ENCODE measurements around the gene RNASE11. TPM values are rescaled to one million over a fixed set of nuclear protein-coding genes. Genes with fewer than 3 reads are reported as not detected.

Gene RNASE11
- total RNA-seq, 1 donor from 2014 or later, result not detected

- Histone ChIP-seq H3K27ac (peak overlapping the region; percentile 25), H3K36me3 (no peaks in the 10 kb centered on the region), H3K9me3 (no peaks in the 10 kb centered on the region), H3K27me3 (no peaks in the 10 kb centered on the region), H3K4me3 (peak overlapping the region; percentile 30 to 45), H3K4me1 (peaks cover 35% of the 10 kb centered on the region)
- TF ChIP-seq POLR2A (IDR thresholded peaks at IDR 0.05), result no peak
- no peak for TF ChIP-seq CTCF (IDR thresholded peaks at IDR 0.05)
- TF ChIP-seq POLR2AphosphoS5 (IDR thresholded peaks at IDR 0.05; ENCODE audit: insufficient read depth in 1 of 2, low read depth in 1 of 2), result peak in 1 of 2 donors; percentile 51
- intact Hi-C loops (cut with DNase I), result loop anchor here (5.0 kb wide), 1 partner anchor 51 kb away; the partner anchor contains the start of gene RNASE4
- no peak for DNase-seq (ENCODE audit: extremely low spot score in 2 of 2)
Observed at GRCh38 chr14:20631023-20631879, 43.5 kb upstream of the RNASE11 start.

GRCh38 chr14:20630340-20631022 is 42.7 kb upstream of the RNASE11 start:
- intact Hi-C loops (cut with DNase I), result loop anchor here (5.0 kb wide), 1 partner anchor 52 kb away; the partner anchor contains the start of gene RNASE4
- TF ChIP-seq POLR2AphosphoS5 (IDR thresholded peaks at IDR 0.05; ENCODE audit: insufficient read depth in 1 of 2, low read depth in 1 of 2) (no peak), CTCF (IDR thresholded peaks at IDR 0.05) (no peak), POLR2A (IDR thresholded peaks at IDR 0.05) (no peak)
- DNase-seq (ENCODE audit: extremely low spot score in 2 of 2), result no peak
- H3K27ac ChIP-seq, result peak overlapping the region; percentile 25
- no peaks in the 10 kb centered on the region for H3K27me3 ChIP-seq
- no peaks in the 10 kb centered on the region for H3K9me3 ChIP-seq
- no peaks in the 10 kb centered on the region for H3K36me3 ChIP-seq
- H3K4me1 ChIP-seq, result peaks cover 43% of the 10 kb centered on the region
- peak overlapping the region; percentile 30 to 45 for H3K4me3 ChIP-seq

GRCh38 chr14:20628063-20628854 is 40.5 kb upstream of the RNASE11 start:
- intact Hi-C loops (cut with DNase I), result no loop called here
- H3K27me3 ChIP-seq, result no peaks in the 10 kb centered on the region

GRCh38 chr14:20627346-20628027 is 39.7 kb upstream of the RNASE11 start:
- TF ChIP-seq POLR2A (IDR thresholded peaks at IDR 0.05) (no peak), POLR2AphosphoS5 (IDR thresholded peaks at IDR 0.05; ENCODE audit: insufficient read depth in 1 of 2, low read depth in 1 of 2) (no peak), CTCF (IDR thresholded peaks at IDR 0.05) (no peak)
- DNase-seq (ENCODE audit: extremely low spot score in 2 of 2), result no peak
- Histone ChIP-seq H3K9me3 (no peaks in the 10 kb centered on the region), H3K36me3 (no peaks in the 10 kb centered on the region), H3K27ac (no peak overlapping the region), H3K4me3 (no peak overlapping the region), H3K4me1 (peaks cover 50% of the 10 kb centered on the region), H3K27me3 (no peaks in the 10 kb centered on the region)
- intact Hi-C loops (cut with DNase I), result no loop called here

More at GRCh38 chr14:20628063-20628854, 40.5 kb upstream of the RNASE11 start:
- Histone ChIP-seq H3K4me1 (peaks cover 46% of the 10 kb centered on the region), H3K4me3 (no peak overlapping the region), H3K27ac (no peak overlapping the region), H3K36me3 (no peaks in the 10 kb centered on the region), H3K9me3 (no peaks in the 10 kb centered on the region)
- no peak for DNase-seq (ENCODE audit: extremely low spot score in 2 of 2)
- no peak for TF ChIP-seq POLR2AphosphoS5 (IDR thresholded peaks at IDR 0.05; ENCODE audit: insufficient read depth in 1 of 2, low read depth in 1 of 2)
- TF ChIP-seq CTCF (IDR thresholded peaks at IDR 0.05), result no peak
- no peak for TF ChIP-seq POLR2A (IDR thresholded peaks at IDR 0.05)
